Brain microvascular endothelial cell (primary cell): Measurements from ENCODE around the gene MYO15A.

Experiments used
- DNase-seq: peaks from one replicate; pipeline ENCODE4 v3.0.0-alpha.2; 2020
- H3K27ac ChIP-seq: fragments of 250-450 bp; sonication (Bioruptor Pico); 2 replicates; pipeline ENCODE4 v1.5.1; 2020; ENCODE audit warnings: mild to moderate bottlenecking, moderate library complexity
- H3K27me3 ChIP-seq: fragments of 250-450 bp; sonication (Bioruptor Pico); replicated peaks from 2 replicates; pipeline ENCODE4 v1.5.1; 2020; ENCODE audit warnings: mild to moderate bottlenecking
- H3K36me3 ChIP-seq: fragments of 250-450 bp; sonication (Bioruptor Pico); replicated peaks from 2 replicates; pipeline ENCODE4 v1.5.1; 2020; ENCODE audit warnings: mild to moderate bottlenecking
- H3K4me3 ChIP-seq: 2 replicates; pipeline ENCODE4 v1.5.1; 2011; ENCODE audit warnings: low read depth, mild to moderate bottlenecking, control low read depth, low read length, moderate library complexity
- CTCF ChIP-seq: IDR thresholded peaks from 2 replicates; pipeline ENCODE4 v1.5.1; 2011; ENCODE audit warnings: low read depth, mild to moderate bottlenecking, moderate library complexity, low read length, control low read depth, inconsistent platforms; ENCODE audit errors: missing control alignments
- in situ Hi-C: cut with HindIII; loops from 2 replicates; pipeline ENCODE4 v1.10.0; 2017; ENCODE audit warnings: low sequenced_read_pairs, low pct_ligation_motif_present

Gene MYO15A

DNA sequence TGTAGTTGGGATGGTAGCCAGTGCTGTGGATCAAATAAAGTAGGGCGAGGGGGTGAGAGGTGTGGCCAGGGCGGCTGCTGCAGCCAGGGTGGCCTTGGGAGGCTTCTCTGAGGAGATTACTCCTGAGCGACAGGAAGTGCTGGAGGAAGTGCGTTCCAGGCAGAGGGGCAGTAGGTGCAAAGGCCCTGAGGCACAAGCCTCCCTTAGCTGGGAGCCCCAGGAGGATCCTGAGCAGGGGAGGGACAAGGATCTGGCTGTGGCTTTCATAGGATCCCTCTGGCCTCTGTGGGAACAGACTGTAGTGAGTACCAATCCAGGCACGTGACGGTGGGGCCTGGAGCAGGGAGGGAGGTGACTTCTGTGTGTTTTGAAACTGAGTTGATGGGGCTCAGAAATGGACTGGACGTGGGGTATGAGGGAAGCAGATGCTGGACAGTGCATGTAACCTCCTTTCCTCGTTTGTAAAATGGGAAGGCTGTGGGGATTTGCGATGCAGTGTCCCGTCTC lies 119.7 kb downstream of the MYO15A start:
- Histone ChIP-seq H3K27ac (no peak overlapping the region), H3K36me3 (no peaks in the 10 kb centered on the region), H3K27me3 (no peaks in the 10 kb centered on the region), H3K4me3 (no peak overlapping the region)
- in situ Hi-C loops, result no loop called here
- no peak for TF ChIP-seq CTCF
- no peak for DNase-seq

DNA sequence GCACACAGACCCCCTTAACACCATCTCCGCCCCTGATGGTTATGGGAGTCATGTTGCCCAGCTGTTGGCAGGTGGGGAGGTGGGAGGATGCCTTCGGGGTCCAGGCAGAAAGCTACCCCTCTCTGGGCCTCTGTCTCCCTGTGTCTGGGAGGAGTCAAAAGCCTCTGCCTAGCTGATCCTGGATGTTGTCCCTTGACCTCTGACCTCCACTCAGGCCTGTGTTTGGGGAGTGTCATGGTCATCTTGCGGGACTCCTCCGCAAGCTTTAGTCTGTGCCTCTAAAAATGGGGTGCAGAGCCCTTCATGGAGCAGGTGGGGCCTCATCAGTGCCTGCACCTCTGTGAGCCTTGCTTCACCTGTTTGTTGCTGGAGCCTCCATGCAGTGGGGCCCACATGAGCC lies 120.7 kb downstream of the MYO15A start:
- peaks cover 7% of the 10 kb centered on the region for H3K36me3 ChIP-seq
- no peak for DNase-seq
- TF ChIP-seq CTCF, result no peak

More for the DNA sequence above, 120.7 kb downstream of the MYO15A start:
- in situ Hi-C loops, result no loop called here
- Histone ChIP-seq H3K4me3 (no peak overlapping the region), H3K27ac (no peak overlapping the region), H3K27me3 (no peaks in the 10 kb centered on the region)
